ENCODE measurements around the gene CDYL2.

Gene CDYL2

GRCh38 chr16:80628254-80628653, 176.1 kb downstream of the CDYL2 start:
- DNase-seq (ENCODE audit: low read depth), result no peak
- TF ChIP-seq CTCF (IDR thresholded peaks at IDR 0.05; ENCODE audit: insufficient read depth, low read depth, low read length, missing control alignments), result no peak
- no peak overlapping the region for H3K4me3 ChIP-seq (ENCODE audit: low read depth, low read length)

GRCh38 chr16:80627108-80627507, 177.3 kb downstream of the CDYL2 start:
- no peak overlapping the region for H3K4me3 ChIP-seq (ENCODE audit: low read depth, low read length)
- no peak for TF ChIP-seq CTCF (IDR thresholded peaks at IDR 0.05; ENCODE audit: insufficient read depth, low read depth, low read length, missing control alignments)
- peak; percentile 59 for DNase-seq (ENCODE audit: low read depth)

- no peak overlapping the region for H3K4me3 ChIP-seq (ENCODE audit: low read depth, low read length)
- DNase-seq (ENCODE audit: low read depth), result no peak
- no peak for TF ChIP-seq CTCF (IDR thresholded peaks at IDR 0.05; ENCODE audit: insufficient read depth, low read depth, low read length, missing control alignments)
These were observed 181.0 kb downstream of the CDYL2 start for GRCh38 chr16:80623376-80623775.

GRCh38 chr16:80622007-80622406, 182.4 kb downstream of the CDYL2 start:
- H3K4me3 ChIP-seq (ENCODE audit: low read depth, low read length), result no peak overlapping the region
- no peak for TF ChIP-seq CTCF (IDR thresholded peaks at IDR 0.05; ENCODE audit: insufficient read depth, low read depth, low read length, missing control alignments)
- no peak for DNase-seq (ENCODE audit: low read depth)

GRCh38 chr16:80620736-80621605, 183.4 kb downstream of the CDYL2 start:
- TF ChIP-seq CTCF (IDR thresholded peaks at IDR 0.05; ENCODE audit: insufficient read depth, low read depth, low read length, missing control alignments), result no peak
- no peak overlapping the region for H3K4me3 ChIP-seq (ENCODE audit: low read depth, low read length)
- no peak for DNase-seq (ENCODE audit: low read depth)

- no peak for TF ChIP-seq CTCF (IDR thresholded peaks at IDR 0.05; ENCODE audit: insufficient read depth, low read depth, low read length, missing control alignments)
- no peak overlapping the region for H3K4me3 ChIP-seq (ENCODE audit: low read depth, low read length)
- DNase-seq (ENCODE audit: low read depth), result no peak
These were observed 184.6 kb downstream of the CDYL2 start for GRCh38 chr16:80619824-80620223.
